ENCODE data around the gene DRD4. TPM values are rescaled to one million over a fixed set of nuclear protein-coding genes. Genes with fewer than 3 reads are reported as not detected.

The DRD4 gene
- polyA plus RNA-seq, 1 donor (not counting 4 experiments of a cell fraction or from before 2014, with no cell fraction given), result not detected

GRCh38 chr11:626475-627307 is 10.4 kb upstream of the DRD4 start, which contains the start of gene SCT:
Gene SCT (minus strand): TSS chr11:627181. CDS start chr11:627143, 38 bp downstream.
- Histone ChIP-seq H4K20me1 (ENCODE audit: control insufficient read depth, extremely low read depth, insufficient read depth, low read length) (no peaks in the 10 kb centered on the region), H3K9me1 (ENCODE audit: control insufficient read depth, extremely low read depth, insufficient read depth, low read length) (no peaks in the 10 kb centered on the region), H3K79me2 (ENCODE audit: control insufficient read depth, insufficient read depth, low read length) (no peaks in the 10 kb centered on the region), H3K36me3 (ENCODE audit: control insufficient read depth in 2 of 2, extremely low read depth in 1 of 2, insufficient read depth in 2 of 2, low read length in 2 of 2) (no peaks in the 10 kb centered on the region), H3K4me3 (ENCODE audit: control insufficient read depth in 2 of 3, extremely low read depth in 1 of 3, insufficient read depth in 2 of 3, low read depth in 1 of 3, low read length in 3 of 3) (no peak within 1 kb of the TSS), H3K9ac (ENCODE audit: control insufficient read depth, extremely low read depth, insufficient read depth, low read length) (no peak within 1 kb of the TSS), H3K27me3 (ENCODE audit: control insufficient read depth, extremely low read depth, insufficient read depth, low read length) (no peaks in the 10 kb centered on the region), H2AFZ (ENCODE audit: control insufficient read depth, low read length) (no peak within 1 kb of the TSS), H3K4me2 (ENCODE audit: control insufficient read depth, extremely low read depth, insufficient read depth, low read depth, low read length) (no peak within 1 kb of the TSS), H3K27ac (ENCODE audit: control insufficient read depth, insufficient read depth, low read length) (no peak within 1 kb of the TSS), H3K9me3 (ENCODE audit: control insufficient read depth, low read depth, low read length) (no peaks in the 10 kb centered on the region), H3K4me1 (ENCODE audit: control insufficient read depth, extremely low read depth, insufficient read depth, low read length) (no peaks in the 10 kb centered on the region)
- FAIRE-seq (no peak), DNase-seq (ENCODE audit: low read depth, low spot score) (no peak)
- dilution Hi-C loops (cut with MboI; ENCODE audit: extremely low pct_ligation_motif_present, low sequenced_read_pairs), result no loop called here
- TF ChIP-seq, protein P1, sequence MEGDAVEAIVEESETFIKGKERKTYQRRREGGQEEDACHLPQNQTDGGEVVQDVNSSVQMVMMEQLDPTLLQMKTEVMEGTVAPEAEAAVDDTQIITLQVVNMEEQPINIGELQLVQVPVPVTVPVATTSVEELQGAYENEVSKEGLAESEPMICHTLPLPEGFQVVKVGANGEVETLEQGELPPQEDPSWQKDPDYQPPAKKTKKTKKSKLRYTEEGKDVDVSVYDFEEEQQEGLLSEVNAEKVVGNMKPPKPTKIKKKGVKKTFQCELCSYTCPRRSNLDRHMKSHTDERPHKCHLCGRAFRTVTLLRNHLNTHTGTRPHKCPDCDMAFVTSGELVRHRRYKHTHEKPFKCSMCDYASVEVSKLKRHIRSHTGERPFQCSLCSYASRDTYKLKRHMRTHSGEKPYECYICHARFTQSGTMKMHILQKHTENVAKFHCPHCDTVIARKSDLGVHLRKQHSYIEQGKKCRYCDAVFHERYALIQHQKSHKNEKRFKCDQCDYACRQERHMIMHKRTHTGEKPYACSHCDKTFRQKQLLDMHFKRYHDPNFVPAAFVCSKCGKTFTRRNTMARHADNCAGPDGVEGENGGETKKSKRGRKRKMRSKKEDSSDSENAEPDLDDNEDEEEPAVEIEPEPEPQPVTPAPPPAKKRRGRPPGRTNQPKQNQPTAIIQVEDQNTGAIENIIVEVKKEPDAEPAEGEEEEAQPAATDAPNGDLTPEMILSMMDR (optimal IDR thresholded peaks at IDR 0.05 in 1 of 3, IDR thresholded peaks at IDR 0.05 in 1 of 3, conservative IDR thresholded peaks at IDR 0.05 in 1 of 3; ENCODE audit: extremely low read depth in 1 of 3, insufficient read depth in 2 of 3, low read length in 3 of 3), result no peak
- TF ChIP-seq EZH2 (IDR thresholded peaks at IDR 0.05; ENCODE audit: low read length), result no peak

- Histone ChIP-seq H3K79me2 (ENCODE audit: control insufficient read depth, insufficient read depth, low read length) (no peaks in the 10 kb centered on the region), H3K9me1 (ENCODE audit: control insufficient read depth, extremely low read depth, insufficient read depth, low read length) (no peaks in the 10 kb centered on the region), H2AFZ (ENCODE audit: control insufficient read depth, low read length) (no peak overlapping the region), H4K20me1 (ENCODE audit: control insufficient read depth, extremely low read depth, insufficient read depth, low read length) (no peaks in the 10 kb centered on the region), H3K9me3 (ENCODE audit: control insufficient read depth, low read depth, low read length) (no peaks in the 10 kb centered on the region), H3K4me1 (ENCODE audit: control insufficient read depth, extremely low read depth, insufficient read depth, low read length) (no peaks in the 10 kb centered on the region), H3K9ac (ENCODE audit: control insufficient read depth, extremely low read depth, insufficient read depth, low read length) (no peak overlapping the region), H3K27ac (ENCODE audit: control insufficient read depth, insufficient read depth, low read length) (no peak overlapping the region), H3K27me3 (ENCODE audit: control insufficient read depth, extremely low read depth, insufficient read depth, low read length) (no peaks in the 10 kb centered on the region), H3K4me3 (ENCODE audit: control insufficient read depth in 2 of 3, extremely low read depth in 1 of 3, insufficient read depth in 2 of 3, low read depth in 1 of 3, low read length in 3 of 3) (no peak overlapping the region), H3K4me2 (ENCODE audit: control insufficient read depth, extremely low read depth, insufficient read depth, low read depth, low read length) (no peak overlapping the region), H3K36me3 (ENCODE audit: control insufficient read depth in 2 of 2, extremely low read depth in 1 of 2, insufficient read depth in 2 of 2, low read length in 2 of 2) (no peaks in the 10 kb centered on the region)
- DNase-seq (ENCODE audit: low read depth, low spot score) (no peak), FAIRE-seq (no peak)
- dilution Hi-C loops (cut with MboI; ENCODE audit: extremely low pct_ligation_motif_present, low sequenced_read_pairs), result no loop called here
- no peak for TF ChIP-seq EZH2 (IDR thresholded peaks at IDR 0.05; ENCODE audit: low read length)
- TF ChIP-seq, protein P1 (optimal IDR thresholded peaks at IDR 0.05 in 1 of 3, IDR thresholded peaks at IDR 0.05 in 1 of 3, conservative IDR thresholded peaks at IDR 0.05 in 1 of 3; ENCODE audit: extremely low read depth in 1 of 3, insufficient read depth in 2 of 3, low read length in 3 of 3), result no peak
Observed at GRCh38 chr11:627308-627576, 9.8 kb upstream of the DRD4 start.
